Activated naive CD8-positive, alpha-beta T cell treated with anti-CD3 and anti-CD28 coated beads, Interleukin-2, amount 10 ng/mL, durations not matched to agents 7 days and 5 days (primary cell): ENCODE measurements around the gene ARHGEF12. TPM values are rescaled to one million over a fixed set of nuclear protein-coding genes. Genes with fewer than 3 reads are reported as not detected.
A peak's percentile ranks its signal among the peaks of the same experiment; 100 is the strongest.
"Not testable (repeated sequence)": the region's sequence is repeated elsewhere in the genome, so short reads cannot be mapped to it uniquely, and the experiment has no call there.

ENCODE experiments used
- ATAC-seq: fragments of 150-1000 bp; cut with Tn5 transposase; one replicate; pipeline ENCODE4 v1.10.0; 2021; ENCODE audit warnings: low read depth, moderate library complexity
- POLR2A ChIA-PET: fragments of 350-600 bp; sonication (Branson Sonifier 250); formaldehyde crosslinking; loops from one replicate; lab custom pipeline; 2021; ENCODE audit warnings: antibody characterized with exemption; lab: Charles Lee
- DNase-seq: peaks from one replicate; pipeline ENCODE4 v3.0.0; 2021
- H3K27ac Mint-ChIP-seq: one replicate; pipeline ENCODE4 v1.8.0; 2022; ENCODE audit warnings: mild to moderate bottlenecking, mixed read lengths
- H3K27me3 Mint-ChIP-seq: one replicate; pipeline ENCODE4 v1.8.0; 2022; ENCODE audit warnings: mild to moderate bottlenecking, moderate library complexity, mixed read lengths
- H3K36me3 Mint-ChIP-seq: one replicate; pipeline ENCODE4 v1.8.0; 2021; ENCODE audit warnings: mild to moderate bottlenecking, mixed read lengths
- H3K4me1 Mint-ChIP-seq: one replicate; pipeline ENCODE4 v1.8.0; 2021; ENCODE audit warnings: mixed read lengths
- H3K4me3 Mint-ChIP-seq: one replicate; pipeline ENCODE4 v1.8.0; 2022; ENCODE audit warnings: mild to moderate bottlenecking, moderate library complexity, mixed read lengths
- H3K9me3 Mint-ChIP-seq: one replicate; pipeline ENCODE4 v1.8.0; 2021; ENCODE audit warnings: mixed read lengths
- total RNA-seq, 2 experiments: library from RNA; stranded (reverse); gene quantifications; one replicate each; pipeline ENCODE4 v1.2.3, GENCODE V29; 2021

Gene ARHGEF12
- total RNA-seq, 2 experiments from 2014 or later, result 14.7 to 15.8 TPM

DNA sequence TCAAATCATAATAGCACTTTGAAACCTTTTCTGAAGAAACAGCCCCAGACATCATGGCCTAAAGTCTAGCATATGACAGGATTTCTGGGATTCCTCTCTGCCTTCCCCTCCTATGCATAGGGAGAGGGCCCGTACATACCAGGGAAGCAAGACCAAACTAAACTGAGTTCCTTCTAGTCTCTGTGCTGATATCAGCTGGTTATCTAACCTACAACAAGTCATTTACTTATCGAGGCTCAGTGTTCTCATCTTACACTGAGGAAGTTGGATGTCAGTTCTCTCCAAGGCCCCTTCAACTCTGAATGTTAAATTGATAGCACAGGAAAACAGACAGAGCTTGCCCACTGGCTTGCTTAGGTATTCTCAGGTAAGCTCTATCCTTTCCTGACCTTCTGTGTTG is 158.4 kb downstream of the ARHGEF12 start:
- POLR2A ChIA-PET, result no interaction called here
- H3K4me1 Mint-ChIP-seq, result no peaks in the 10 kb centered on the region
- ATAC-seq, result no peak
- peaks cover 13% of the 10 kb centered on the region for H3K27me3 Mint-ChIP-seq
- H3K27ac Mint-ChIP-seq, result no peak overlapping the region
- no peak overlapping the region for H3K4me3 Mint-ChIP-seq
- H3K36me3 Mint-ChIP-seq, result no peaks in the 10 kb centered on the region
- H3K9me3 Mint-ChIP-seq, result no peaks in the 10 kb centered on the region
- DNase-seq, result no peak

DNA sequence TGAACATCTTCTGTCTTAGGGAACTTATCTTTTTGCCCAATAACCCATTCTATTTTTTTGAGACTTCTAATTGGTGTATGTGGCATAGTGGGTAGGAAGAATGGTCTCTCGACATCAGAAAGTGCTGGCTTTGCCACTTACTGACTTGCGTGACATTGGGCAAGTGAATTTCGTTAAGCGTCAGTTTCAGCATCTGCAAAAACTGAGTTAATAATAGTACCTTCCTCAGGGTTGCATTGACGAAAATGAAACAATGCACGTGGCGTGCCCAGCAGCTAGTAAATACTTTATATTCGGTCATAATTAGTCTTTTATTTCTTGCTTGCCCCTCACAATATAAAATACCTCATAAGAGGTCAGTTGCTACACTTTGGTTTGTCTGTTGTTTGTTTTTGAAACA is 162.9 kb downstream of the ARHGEF12 start:
- POLR2A ChIA-PET, result no interaction called here
- H3K36me3 Mint-ChIP-seq, result no peaks in the 10 kb centered on the region
- H3K27ac Mint-ChIP-seq, result no peak overlapping the region
- no peak for ATAC-seq
- H3K9me3 Mint-ChIP-seq, result no peaks in the 10 kb centered on the region
- no peak for DNase-seq
- H3K27me3 Mint-ChIP-seq, result peaks cover 41% of the 10 kb centered on the region
- no peak overlapping the region for H3K4me3 Mint-ChIP-seq
- no peaks in the 10 kb centered on the region for H3K4me1 Mint-ChIP-seq

DNA sequence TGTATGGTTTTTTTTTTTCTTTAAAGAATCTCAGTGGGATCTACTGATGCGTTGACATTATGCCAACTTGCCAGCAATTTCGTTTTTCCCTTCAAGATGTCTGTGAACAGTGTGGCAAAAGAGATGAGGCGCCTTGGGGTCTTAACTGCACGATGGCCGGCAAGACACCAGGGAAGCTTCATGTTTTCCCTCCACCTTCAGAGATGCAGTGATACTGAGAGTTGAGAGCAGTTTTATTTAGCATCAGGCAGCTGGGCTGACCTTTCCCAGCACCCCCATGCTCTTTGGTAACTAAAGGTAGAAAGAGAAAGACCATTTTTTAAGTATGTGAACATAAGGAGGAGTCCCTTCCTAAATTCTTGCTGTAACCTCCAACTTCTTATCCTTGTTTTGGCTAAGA is 163.6 kb downstream of the ARHGEF12 start:
- DNase-seq (no peak), ATAC-seq (no peak)
- Mint-ChIP-seq H3K4me1 (no peaks in the 10 kb centered on the region), H3K27ac (no peak overlapping the region), H3K27me3 (peaks cover 48% of the 10 kb centered on the region), H3K4me3 (no peak overlapping the region), H3K36me3 (no peaks in the 10 kb centered on the region), H3K9me3 (no peaks in the 10 kb centered on the region)
- POLR2A ChIA-PET, result no interaction called here

DNA sequence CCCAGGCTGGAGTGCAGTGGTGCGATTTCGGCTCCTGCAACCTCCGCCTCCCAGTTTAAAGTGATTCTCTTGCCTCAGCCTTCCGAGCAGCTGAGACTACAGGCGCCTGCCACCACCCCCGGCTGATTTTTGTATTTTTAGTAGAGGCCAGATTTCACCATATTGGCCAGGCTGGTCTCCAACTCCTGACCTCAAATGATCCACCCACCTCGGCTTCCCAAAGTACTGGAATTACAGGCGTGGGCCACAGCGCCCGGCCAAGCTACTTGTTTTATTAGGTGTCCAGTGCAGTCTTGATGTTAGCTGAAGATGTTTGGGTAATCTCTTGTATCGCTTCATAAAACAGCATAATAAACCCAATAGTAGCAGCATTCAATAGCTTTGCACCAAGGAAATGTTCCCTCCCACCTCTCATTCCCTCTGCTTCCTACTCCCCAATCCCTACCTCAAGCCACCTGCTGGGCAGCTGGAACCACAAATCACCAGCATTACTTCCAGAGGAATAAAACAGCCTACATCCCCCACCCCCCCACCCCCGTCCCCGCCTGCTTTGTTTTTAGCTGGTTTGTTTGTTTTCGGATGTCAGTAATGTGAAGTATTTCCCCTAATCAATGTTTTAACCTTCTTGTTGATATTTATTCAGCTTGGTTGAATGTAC is 164.3 kb downstream of the ARHGEF12 start:
- Mint-ChIP-seq H3K9me3 (no peaks in the 10 kb centered on the region), H3K4me3 (no peak overlapping the region), H3K36me3 (no peaks in the 10 kb centered on the region), H3K27ac (no peak overlapping the region), H3K4me1 (no peaks in the 10 kb centered on the region), H3K27me3 (peaks cover 48% of the 10 kb centered on the region)
- DNase-seq, result no peak
- ATAC-seq, result no peak
- POLR2A ChIA-PET, result no interaction called here

DNA sequence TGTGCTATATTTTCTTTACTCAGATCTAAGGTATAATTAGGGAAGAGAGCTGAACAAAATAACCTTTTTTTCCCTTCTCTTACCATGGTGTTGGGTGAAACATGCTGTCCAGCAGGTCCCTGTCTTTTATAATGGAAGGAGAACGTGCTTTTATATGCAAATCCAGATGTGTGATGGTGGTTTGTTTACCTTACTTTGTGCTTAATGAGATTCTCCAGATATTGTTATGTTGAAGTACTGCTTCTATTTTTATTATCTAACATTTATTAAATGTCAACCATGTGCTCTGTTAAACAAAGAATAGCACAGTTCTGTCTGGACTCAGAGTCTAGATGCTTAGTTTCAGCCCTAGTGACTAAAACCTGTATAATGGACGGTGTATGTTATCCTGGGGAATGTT is 165.2 kb downstream of the ARHGEF12 start:
- DNase-seq (no peak), ATAC-seq (no peak)
- H3K4me3 Mint-ChIP-seq, result no peak overlapping the region
- POLR2A ChIA-PET, result no interaction called here
- H3K27ac Mint-ChIP-seq, result no peak overlapping the region
- peaks cover 51% of the 10 kb centered on the region for H3K27me3 Mint-ChIP-seq
- no peaks in the 10 kb centered on the region for H3K36me3 Mint-ChIP-seq
- no peaks in the 10 kb centered on the region for H3K9me3 Mint-ChIP-seq
- H3K4me1 Mint-ChIP-seq, result no peaks in the 10 kb centered on the region

DNA sequence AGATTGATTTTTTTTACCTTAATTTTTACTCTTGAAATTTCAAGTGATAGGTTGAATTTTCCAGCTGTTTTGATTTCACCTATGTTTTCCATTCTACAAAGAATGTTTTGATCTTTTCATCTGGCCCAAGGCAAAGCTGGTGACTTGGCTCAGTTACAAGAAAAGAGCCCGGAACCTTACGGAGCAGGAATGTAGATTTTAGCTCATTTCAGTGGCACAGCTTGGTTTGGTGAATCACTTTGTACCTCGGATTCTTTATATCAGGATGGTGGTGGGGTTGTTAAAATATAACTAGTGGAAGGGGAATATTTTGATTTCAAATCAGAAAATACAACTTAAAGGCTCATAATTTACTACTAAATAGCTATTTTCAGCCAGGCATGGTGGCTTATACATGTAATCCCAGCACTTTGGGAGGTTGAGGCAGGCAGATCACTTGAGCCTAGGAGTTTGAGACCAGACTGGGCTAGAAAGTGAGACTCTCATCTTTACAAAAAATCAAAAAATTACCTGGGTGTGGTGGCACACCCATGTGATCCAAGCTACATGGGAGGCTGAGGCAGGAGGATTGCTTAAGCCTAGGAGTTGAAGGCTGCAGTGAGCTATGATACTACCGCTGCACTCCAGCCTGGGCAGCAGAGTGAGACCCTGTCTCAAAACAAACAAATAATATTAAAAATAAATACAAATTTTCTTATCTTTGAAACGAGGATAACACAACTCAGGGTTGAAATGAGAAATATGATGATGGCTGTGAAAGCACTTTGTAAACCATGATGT is 166.0 kb downstream of the ARHGEF12 start:
- DNase-seq (no peak), ATAC-seq (no peak)
- Mint-ChIP-seq H3K4me3 (no peak overlapping the region), H3K27me3 (peaks cover 56% of the 10 kb centered on the region), H3K27ac (no peak overlapping the region), H3K4me1 (no peaks in the 10 kb centered on the region), H3K9me3 (no peaks in the 10 kb centered on the region), H3K36me3 (no peaks in the 10 kb centered on the region)
- POLR2A ChIA-PET, result no interaction called here

DNA sequence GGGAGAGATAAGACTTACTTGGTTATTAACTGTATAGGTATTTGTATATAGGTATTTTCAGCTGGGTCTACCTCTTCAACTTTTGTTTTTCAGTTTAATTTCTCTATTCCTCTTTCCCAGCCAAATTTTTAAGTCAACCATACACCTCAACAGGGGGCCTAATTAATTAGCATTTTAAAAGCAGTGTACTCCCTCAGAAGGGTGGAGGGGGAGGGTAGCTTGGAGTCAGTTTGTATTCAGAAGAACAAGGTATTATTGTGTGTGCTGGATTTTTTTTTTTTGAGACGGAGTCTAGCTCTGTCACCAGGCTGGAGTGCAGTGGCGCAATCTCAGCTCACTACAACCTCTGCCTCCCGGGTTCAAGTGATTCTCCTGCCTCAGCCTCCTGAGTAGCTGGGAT is 167.3 kb downstream of the ARHGEF12 start:
- H3K27me3 Mint-ChIP-seq, result peaks cover 58% of the 10 kb centered on the region
- DNase-seq, H3K36me3 Mint-ChIP-seq, ATAC-seq, H3K4me3 Mint-ChIP-seq, POLR2A ChIA-PET, H3K4me1 Mint-ChIP-seq, H3K9me3 Mint-ChIP-seq, H3K27ac Mint-ChIP-seq: not testable (repeated sequence)

DNA sequence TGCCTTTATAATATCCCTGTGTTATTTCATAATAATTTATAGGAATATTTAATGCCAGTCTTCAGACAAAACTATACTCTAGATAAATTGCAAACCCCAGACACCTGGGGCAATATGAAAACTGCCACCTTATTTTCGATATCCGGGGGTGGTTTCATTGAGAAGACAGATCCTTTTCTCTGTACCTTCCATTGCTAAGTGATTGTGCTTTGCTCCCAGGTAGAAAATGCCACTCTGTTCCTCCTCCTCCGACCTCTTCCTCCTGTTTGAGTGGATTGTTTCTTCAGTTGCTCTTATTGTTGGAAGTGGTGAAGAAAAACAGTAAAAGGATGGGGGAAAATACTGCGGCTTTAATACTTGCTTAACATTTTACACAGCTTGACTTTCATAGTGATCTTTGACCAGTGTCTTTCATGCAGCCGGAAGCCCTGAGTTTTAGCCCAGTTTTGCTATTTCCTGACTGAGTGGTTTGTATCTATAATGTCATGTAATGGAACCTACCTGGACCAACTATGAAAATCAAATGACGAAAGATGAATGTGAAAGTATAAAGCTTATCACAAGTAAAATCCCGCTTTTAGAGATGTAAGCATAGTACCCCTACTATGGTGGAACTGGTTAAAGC is 169.7 kb downstream of the ARHGEF12 start:
- ATAC-seq, result no peak
- no peak overlapping the region for H3K27ac Mint-ChIP-seq
- peaks cover 45% of the 10 kb centered on the region for H3K27me3 Mint-ChIP-seq
- POLR2A ChIA-PET, result no interaction called here
- no peaks in the 10 kb centered on the region for H3K36me3 Mint-ChIP-seq
- DNase-seq, result no peak
- no peaks in the 10 kb centered on the region for H3K9me3 Mint-ChIP-seq
- H3K4me1 Mint-ChIP-seq, result peaks cover 1% of the 10 kb centered on the region
- no peak overlapping the region for H3K4me3 Mint-ChIP-seq

DNA sequence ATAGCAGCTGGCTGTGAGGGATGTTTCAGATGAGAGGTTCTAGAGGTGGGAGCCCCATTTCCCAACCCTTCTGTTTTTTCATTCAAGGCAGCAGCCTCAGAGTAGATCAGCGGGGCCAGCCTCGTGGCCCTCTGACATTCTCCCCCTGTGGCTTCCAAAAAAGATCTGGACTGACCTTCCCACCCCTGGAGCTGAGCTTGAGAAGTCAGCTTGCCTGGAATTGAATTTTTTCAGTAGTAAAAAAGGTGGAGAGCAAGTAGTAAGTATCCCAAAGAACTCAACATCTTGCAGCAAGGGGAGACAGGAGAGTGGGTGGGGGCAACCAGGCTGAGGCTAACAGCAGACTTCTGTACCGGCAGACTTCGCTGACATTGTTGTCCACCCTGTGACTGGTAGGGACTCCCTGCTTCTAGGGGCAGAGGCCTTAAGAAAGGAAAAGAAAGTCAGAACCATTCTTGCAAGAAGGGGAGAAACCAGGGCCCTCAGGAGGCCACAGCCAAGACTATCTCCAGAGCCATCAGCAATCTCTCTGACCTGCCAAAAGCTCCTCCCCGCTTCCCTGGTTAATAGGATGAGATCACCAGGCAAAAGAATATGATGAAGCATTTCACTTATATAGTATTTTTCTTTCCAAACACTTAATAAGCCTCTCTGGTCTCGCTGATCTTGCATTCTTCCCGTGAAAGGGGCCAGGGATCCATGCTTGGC is 173.3 kb downstream of the ARHGEF12 start:
- H3K4me1 Mint-ChIP-seq, result peaks cover 3% of the 10 kb centered on the region
- no peak overlapping the region for H3K4me3 Mint-ChIP-seq
- no peaks in the 10 kb centered on the region for H3K36me3 Mint-ChIP-seq
- no peak for ATAC-seq
- DNase-seq, result no peak
- H3K27me3 Mint-ChIP-seq, result peaks cover 39% of the 10 kb centered on the region
- H3K27ac Mint-ChIP-seq, result no peak overlapping the region
- H3K9me3 Mint-ChIP-seq, result no peaks in the 10 kb centered on the region
- POLR2A ChIA-PET, result no interaction called here

DNA sequence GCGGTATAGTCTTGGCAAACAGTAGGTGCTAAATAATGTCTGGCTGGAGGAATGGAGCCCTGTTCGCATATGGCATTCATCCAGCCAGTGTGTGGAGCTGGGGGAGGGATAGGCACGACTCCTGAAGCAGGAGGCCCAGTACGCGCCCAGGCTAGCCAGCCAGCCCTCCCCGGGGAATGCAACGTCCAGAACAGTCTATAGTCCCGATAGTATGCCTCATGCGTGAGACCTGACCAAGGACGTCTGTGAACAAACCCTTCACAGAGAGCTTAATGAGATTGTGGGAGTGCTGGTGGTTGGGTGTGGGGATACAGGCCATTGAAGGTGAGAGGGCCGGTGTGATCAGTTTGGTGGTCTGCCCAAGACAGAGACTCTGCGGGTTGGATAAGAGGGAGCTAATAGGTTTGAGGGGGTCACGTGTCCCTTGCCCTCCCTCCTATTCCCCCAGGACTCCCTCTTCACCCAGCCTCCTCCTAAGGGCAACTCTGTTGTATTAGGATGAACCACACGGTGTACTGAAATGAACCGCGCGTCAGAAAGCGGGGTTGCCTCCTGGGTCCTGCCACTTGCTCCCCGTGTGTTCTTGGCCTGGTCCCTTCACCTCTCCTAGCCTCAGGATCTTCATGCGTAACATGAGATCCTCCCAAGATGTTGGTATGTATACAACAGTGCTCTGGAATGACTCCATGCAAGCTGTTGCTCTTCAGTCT is 174.3 kb downstream of the ARHGEF12 start:
- peaks cover 40% of the 10 kb centered on the region for H3K27me3 Mint-ChIP-seq
- H3K36me3 Mint-ChIP-seq, result no peaks in the 10 kb centered on the region
- ATAC-seq (peak; percentile 11), DNase-seq (no peak)
- POLR2A ChIA-PET, result no interaction called here
- H3K9me3 Mint-ChIP-seq, result no peaks in the 10 kb centered on the region
- peaks cover 3% of the 10 kb centered on the region for H3K4me1 Mint-ChIP-seq
- no peak overlapping the region for H3K27ac Mint-ChIP-seq
- peak overlapping the region; percentile 17 for H3K4me3 Mint-ChIP-seq

DNA sequence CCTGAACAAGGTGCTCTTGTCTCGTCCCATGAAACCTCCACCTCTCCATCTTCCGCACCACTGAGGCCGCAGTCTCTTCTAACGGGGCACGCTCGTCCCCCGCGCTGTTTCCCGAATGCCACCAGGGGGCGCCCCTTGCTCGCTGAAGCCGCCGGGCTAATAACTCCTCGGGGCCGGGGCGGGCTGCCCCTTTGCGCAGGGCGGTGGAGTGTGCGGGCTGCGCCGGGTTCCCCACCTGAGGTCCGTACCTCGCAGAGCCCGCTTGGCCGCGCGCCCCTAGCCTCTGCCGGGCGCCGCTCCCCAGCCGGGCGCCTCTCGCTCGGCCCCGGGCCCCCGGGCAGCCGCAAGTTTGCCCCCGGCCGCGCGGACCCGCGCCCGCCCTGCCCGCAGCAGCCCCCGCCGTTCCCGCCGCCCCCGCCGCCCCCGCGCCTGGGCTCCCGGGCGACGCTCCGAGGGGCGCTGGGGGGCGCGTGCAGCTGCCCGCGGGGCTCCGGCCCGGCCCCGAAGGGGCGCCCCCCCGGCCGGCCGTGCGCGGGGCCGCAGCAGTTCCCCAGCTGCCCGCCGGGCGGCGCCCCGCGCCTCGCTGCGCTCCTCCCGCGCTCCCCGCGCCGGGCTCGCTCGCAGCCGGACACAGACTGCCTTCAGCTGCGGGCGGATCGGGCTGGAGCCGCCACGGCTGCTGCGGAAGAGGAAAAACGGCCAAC is 175.1 kb downstream of the ARHGEF12 start, which contains the start of gene GRIK4:
Gene GRIK4 (plus strand): TSS at position 633 of the 704 bp plus-strand sequence. CDS start 148,571 bp downstream, outside the sequence.
- DNase-seq, result peak; percentile 85

More for the DNA sequence above, 175.1 kb downstream of the ARHGEF12 start, which contains the start of gene GRIK4:
- peak within 1 kb of the TSS; percentile 33 for H3K4me3 Mint-ChIP-seq
- H3K4me1 Mint-ChIP-seq, result peaks cover 3% of the 10 kb centered on the region
- POLR2A ChIA-PET, result no interaction called here
- no peak within 1 kb of the TSS for H3K27ac Mint-ChIP-seq
- ATAC-seq, result peak; percentile 92
- H3K36me3 Mint-ChIP-seq, result no peaks in the 10 kb centered on the region
- H3K27me3 Mint-ChIP-seq, result peaks cover 43% of the 10 kb centered on the region
- no peaks in the 10 kb centered on the region for H3K9me3 Mint-ChIP-seq
